ENCODE measurements around the gene FLCN.

FLCN gene

GRCh38 chr17:17176341-17176740 is 60.6 kb downstream of the FLCN start:
- TF ChIP-seq CTCF (IDR thresholded peaks at IDR 0.05; ENCODE audit: borderline replicate concordance, control extremely low read depth, extremely low read depth, insufficient read depth, missing control alignments) = no peak
- DNase-seq (ENCODE audit: low spot score) = no peak
- in situ Hi-C loops (cut with MboI; ENCODE audit: low sequenced_read_pairs, unreplicated experiment) = loop anchor here (10.0 kb wide), 1 partner anchor 62 kb away; no protein-coding TSS in a partner anchor

GRCh38 chr17:17175917-17176316 is 61.1 kb downstream of the FLCN start:
- in situ Hi-C loops (cut with MboI; ENCODE audit: low sequenced_read_pairs, unreplicated experiment) = loop anchor here (10.0 kb wide), 1 partner anchor 61 kb away; no protein-coding TSS in a partner anchor
- DNase-seq (ENCODE audit: low spot score) = no peak
- no peak for TF ChIP-seq CTCF (IDR thresholded peaks at IDR 0.05; ENCODE audit: borderline replicate concordance, control extremely low read depth, extremely low read depth, insufficient read depth, missing control alignments)

DNA sequence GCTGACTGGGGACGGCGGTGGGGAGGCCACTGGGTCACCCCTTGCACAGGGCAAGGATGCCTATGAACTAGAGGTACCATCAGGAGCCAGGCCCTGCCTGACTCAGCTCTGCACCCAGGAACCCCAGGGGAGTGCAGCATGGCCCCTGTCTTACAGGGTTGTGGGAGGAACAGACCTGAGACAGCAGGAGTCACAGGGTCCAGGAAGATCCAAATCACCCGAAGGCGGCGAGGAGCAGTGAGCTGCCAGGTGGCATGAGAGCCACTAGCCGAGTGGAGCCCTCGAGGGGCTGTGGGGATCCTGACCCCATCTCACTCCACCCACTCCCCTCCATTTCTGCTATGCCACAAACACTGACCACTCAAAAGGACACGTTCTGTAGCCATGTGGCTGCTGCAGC is 61.6 kb downstream of the FLCN start:
- in situ Hi-C loops (cut with MboI; ENCODE audit: low sequenced_read_pairs, unreplicated experiment) = loop anchor here (10.0 kb wide), 1 partner anchor 61 kb away; no protein-coding TSS in a partner anchor
- TF ChIP-seq CTCF (IDR thresholded peaks at IDR 0.05; ENCODE audit: borderline replicate concordance, control extremely low read depth, extremely low read depth, insufficient read depth, missing control alignments) = no peak
- DNase-seq (ENCODE audit: low spot score) = no peak

DNA sequence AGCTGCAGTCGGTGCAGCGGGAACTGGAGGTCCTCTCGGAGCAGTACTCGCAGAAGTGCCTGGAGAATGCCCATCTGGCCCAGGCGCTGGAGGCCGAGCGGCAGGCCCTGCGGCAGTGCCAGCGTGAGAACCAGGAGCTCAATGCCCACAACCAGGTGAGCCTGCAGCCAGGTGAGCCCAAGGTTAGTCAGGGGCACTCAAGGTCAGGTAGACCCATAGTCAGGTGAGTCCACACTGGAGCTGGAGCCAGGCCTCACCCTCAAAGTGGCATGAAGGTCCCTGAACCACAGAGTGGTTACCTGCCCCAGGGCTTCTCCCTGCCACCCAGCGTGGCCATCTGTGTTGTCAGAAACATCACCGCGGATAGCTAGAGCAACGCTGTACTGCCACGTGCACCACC is 63.0 kb downstream of the FLCN start:
- no peak for DNase-seq (ENCODE audit: low spot score)
- TF ChIP-seq CTCF (IDR thresholded peaks at IDR 0.05; ENCODE audit: borderline replicate concordance, control extremely low read depth, extremely low read depth, insufficient read depth, missing control alignments) = no peak
- in situ Hi-C loops (cut with MboI; ENCODE audit: low sequenced_read_pairs, unreplicated experiment) = loop anchor here (10.0 kb wide), 1 partner anchor 59 kb away; no protein-coding TSS in a partner anchor

- DNase-seq (ENCODE audit: low spot score) = no peak
- in situ Hi-C loops (cut with MboI; ENCODE audit: low sequenced_read_pairs, unreplicated experiment) = loop anchor here (10.0 kb wide), 1 partner anchor 58 kb away; no protein-coding TSS in a partner anchor
- no peak for TF ChIP-seq CTCF (IDR thresholded peaks at IDR 0.05; ENCODE audit: borderline replicate concordance, control extremely low read depth, extremely low read depth, insufficient read depth, missing control alignments)
Observed at GRCh38 chr17:17172990-17173389, 64.0 kb downstream of the FLCN start.

DNA sequence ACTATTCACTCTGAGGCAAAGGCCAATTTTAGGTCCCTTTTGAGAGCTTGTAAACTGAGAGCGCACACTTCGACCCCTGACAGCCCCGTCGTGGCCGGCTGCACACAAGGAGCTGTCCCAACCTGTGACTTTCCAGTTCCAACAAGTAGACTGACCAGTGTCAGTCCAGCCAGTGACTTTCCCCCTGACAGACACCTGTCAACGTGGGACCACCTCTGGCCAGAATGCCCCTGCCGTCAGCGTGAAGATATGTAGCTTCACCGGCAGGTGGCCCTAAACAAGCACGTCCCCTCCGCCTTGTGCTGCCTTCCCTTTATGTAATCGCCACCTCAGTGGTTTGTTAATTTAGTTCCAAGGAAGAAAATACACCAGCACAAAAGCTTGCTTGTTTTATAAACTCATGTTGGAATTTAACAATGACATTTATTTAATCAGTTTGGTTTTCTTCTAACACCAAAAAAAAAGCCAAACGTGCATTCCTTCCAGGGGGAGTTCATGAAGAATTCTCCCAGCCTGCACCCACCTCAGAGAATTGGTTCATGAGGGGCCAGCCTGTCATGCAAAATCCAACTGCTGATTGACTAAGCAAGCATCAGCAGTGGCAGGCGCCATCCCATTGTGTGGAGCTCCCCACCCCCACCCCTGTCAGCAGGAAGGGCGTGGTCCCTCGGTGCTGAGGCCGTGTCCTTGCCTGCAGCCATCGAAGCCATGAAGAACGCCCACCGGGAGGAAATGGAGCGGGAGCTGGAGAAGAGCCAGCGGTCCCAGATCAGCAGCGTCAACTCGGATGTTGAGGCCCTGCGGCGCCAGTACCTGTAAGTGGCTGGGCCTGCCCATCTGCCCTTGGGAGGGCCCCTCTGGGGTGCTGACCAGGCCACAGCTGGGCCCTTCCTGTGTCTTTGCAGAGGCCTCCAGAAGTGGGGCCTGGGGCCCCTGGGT is 64.7 kb downstream of the FLCN start:
- no peak for TF ChIP-seq CTCF (IDR thresholded peaks at IDR 0.05; ENCODE audit: borderline replicate concordance, control extremely low read depth, extremely low read depth, insufficient read depth, missing control alignments)
- in situ Hi-C loops (cut with MboI; ENCODE audit: low sequenced_read_pairs, unreplicated experiment) = loop anchor here (10.0 kb wide), 1 partner anchor 57 kb away; no protein-coding TSS in a partner anchor
- DNase-seq (ENCODE audit: low spot score) = no peak

All from GM13976 (cell line).